Panc1 (cell line): ENCODE data around the gene STX12. TPM values are rescaled to one million over a fixed set of nuclear protein-coding genes. Genes with fewer than 3 reads are reported as not detected.
"Not testable (repeated sequence)": the region's sequence is repeated elsewhere in the genome, so short reads cannot be mapped to it uniquely, and the experiment has no call there.

Experiments used
- ATAC-seq: fragments of 200-7000 bp; cut with Tn5 transposase; 2 replicates; pipeline ENCODE4 v1.9.1; 2020; ENCODE audit warnings: mild to moderate bottlenecking, moderate library complexity
- BruUV-seq: library from RNA; stranded (reverse); fragments of 400-500 nt; replicated peaks from 2 replicates; lab custom pipeline; 2021; lab: Mats Ljungman, UMichigan
- CTCF ChIA-PET: fragments of 300-600 bp; sonication (Branson Sonifier 250); formaldehyde crosslinking; loops from one replicate; lab custom pipeline; 2022; ENCODE audit warnings: antibody characterized with exemption; lab: Charles Lee
- POLR2A ChIA-PET: fragments of 300-600 bp; sonication (Branson Sonifier 250); formaldehyde crosslinking; loops from one replicate; lab custom pipeline; 2022; ENCODE audit warnings: antibody characterized with exemption; lab: Charles Lee
- DNase-seq: peaks from one replicate; pipeline ENCODE4 v3.0.0-alpha.2; 2010; ENCODE audit warnings: low read depth, low spot score
- H3K27ac ChIP-seq: 2 replicates; pipeline ENCODE4 v1.5.1; 2011; ENCODE audit warnings: mild to moderate bottlenecking, low read length, inconsistent platforms
- H3K27me3 ChIP-seq: fragments of 200-500 bp; sonication (Bioruptor generic); 2 replicates; pipeline ENCODE4 v1.6.0; 2014; ENCODE audit warnings: low read length, inconsistent platforms; ENCODE audit not compliant: control insufficient read depth, insufficient read depth
- H3K36me3 ChIP-seq: fragments of 200-500 bp; sonication (Bioruptor generic); 2 replicates; pipeline ENCODE4 v1.5.1; 2014; ENCODE audit warnings: inconsistent platforms, mild to moderate bottlenecking, low read length, moderate library complexity; ENCODE audit not compliant: control insufficient read depth, insufficient read depth
- H3K4me1 ChIP-seq: 2 replicates; pipeline ENCODE4 v1.5.1; 2011; ENCODE audit warnings: inconsistent platforms, mild to moderate bottlenecking, low read length, moderate library complexity; ENCODE audit not compliant: control insufficient read depth, insufficient read depth
- H3K4me3 ChIP-seq, 2 experiments: 2 replicates each; pipeline ENCODE4 v1.5.1; 2011 to 2012; ENCODE audit warnings: low read depth in 2 of 2, low read length in 2 of 2, mild to moderate bottlenecking in 2 of 2, inconsistent platforms in 1 of 2, moderate library complexity in 1 of 2
- H3K9me3 ChIP-seq: fragments of 200-500 bp; sonication (Bioruptor generic); 2 replicates; pipeline ENCODE4 v1.5.1; 2014; ENCODE audit warnings: low read depth, mild to moderate bottlenecking, inconsistent platforms, low read length, moderate library complexity; ENCODE audit not compliant: control insufficient read depth, insufficient read depth
- CTCF ChIP-seq: fragments of 450-650 bp; IDR thresholded peaks from 2 replicates; pipeline ENCODE4 v1.5.1; 2017; ENCODE audit warnings: mild to moderate bottlenecking
- POLR2AphosphoS5 ChIP-seq: IDR thresholded peaks from 2 replicates; pipeline ENCODE4 v1.6.1; 2012; ENCODE audit warnings: mild to moderate bottlenecking, low read depth, low read length, moderate library complexity
- REST ChIP-seq, 2 experiments: IDR thresholded peaks; 2 replicates each; pipeline ENCODE4 v1.6.1; 2011 to 2012; ENCODE audit warnings: low read depth in 2 of 2, control low read depth in 1 of 2, low read length in 1 of 2, mild to moderate bottlenecking in 1 of 2, moderate library complexity in 1 of 2; ENCODE audit not compliant: insufficient read depth in 1 of 2
- SIN3A ChIP-seq: IDR thresholded peaks from 2 replicates; pipeline ENCODE4 v1.6.1; 2012; ENCODE audit warnings: low read depth, mild to moderate bottlenecking, low read length, moderate library complexity, borderline replicate concordance; ENCODE audit not compliant: insufficient read depth
- TCF7L2 ChIP-seq: IDR thresholded peaks from 2 replicates; pipeline ENCODE4 v1.6.1; 2011; ENCODE audit warnings: mild to moderate bottlenecking, low read depth, low read length, inconsistent platforms
- in situ Hi-C: cut with HindIII; loops from 2 replicates; pipeline ENCODE4 v1.10.0; 2016; ENCODE audit warnings: low sequenced_read_pairs, low pct_unique_long_range_greater_than_20kb
- intact Hi-C: fragments of 100-400 bp; cut with micrococcal nuclease; formaldehyde crosslinking; loops from one replicate; pipeline ENCODE4 v1.10.0; 2022; ENCODE audit not compliant: unreplicated experiment
- total RNA-seq: library from RNA; stranded (reverse); gene quantifications from one replicate; pipeline ENCODE4 v1.2.1, GENCODE V29; 2021; ENCODE audit not compliant: unreplicated experiment

The STX12 gene
- total RNA-seq, 1 experiment from 2014 or later = 25.3 TPM

DNA sequence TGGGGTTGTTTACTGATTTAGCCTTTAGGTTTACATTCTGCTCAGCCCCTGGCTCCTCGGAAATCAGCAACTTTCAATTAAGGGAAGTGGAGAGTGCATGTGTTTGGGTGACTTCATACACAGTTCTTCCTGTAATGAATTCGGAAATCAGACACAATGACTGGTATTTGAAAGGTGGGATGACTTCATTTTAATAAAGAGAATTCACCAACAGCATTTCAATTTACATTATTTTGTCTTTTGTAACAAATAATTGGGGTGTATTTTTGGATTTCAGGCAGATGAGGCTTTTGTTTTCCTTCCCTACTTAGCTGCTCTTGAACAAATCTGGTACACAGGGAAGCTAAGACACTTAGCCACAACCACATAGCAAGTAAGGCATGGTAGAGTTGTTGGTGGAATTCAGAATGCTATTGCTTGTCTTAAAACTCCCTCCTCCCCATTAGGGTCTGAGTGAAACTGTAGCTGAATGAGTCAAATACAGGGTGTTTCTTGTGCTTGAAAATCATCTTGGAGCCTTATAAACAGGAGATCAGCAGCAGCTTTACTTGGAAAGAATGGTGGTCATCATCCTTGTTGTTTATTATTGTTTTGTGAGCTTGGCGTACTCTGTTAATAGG is 917 bp downstream of the STX12 start:
- Histone ChIP-seq H3K4me1 (peaks cover 6% of the 10 kb centered on the region; the same call in 1 of the 2 replicates), H3K27me3 (no peaks in the 10 kb centered on the region), H3K9me3 (no peaks in the 10 kb centered on the region), H3K4me3 (peak overlapping the region; percentile 84 to 88), H3K36me3 (no peaks in the 10 kb centered on the region; the same call in 1 of the 2 replicates), H3K27ac (peak overlapping the region; percentile 83)
- BruUV-seq = TSS peak; percentile 68
- in situ Hi-C loops (no loop called here), intact Hi-C loops (no loop called here)
- ChIA-PET CTCF (interaction anchor here (0.5 to 0.6 kb wide), 2 partner anchors 8 to 735 kb away, joined by 3 read pairs; no protein-coding TSS in a partner anchor), POLR2A (interaction anchor here (0.6 to 1.1 kb wide), 2 partner anchors 21 to 32 kb away, joined by 3 to 4 read pairs; no protein-coding TSS in a partner anchor)
- DNase-seq (no peak), ATAC-seq (no peak)
- TF ChIP-seq SIN3A (no peak), CTCF (no peak)

DNA sequence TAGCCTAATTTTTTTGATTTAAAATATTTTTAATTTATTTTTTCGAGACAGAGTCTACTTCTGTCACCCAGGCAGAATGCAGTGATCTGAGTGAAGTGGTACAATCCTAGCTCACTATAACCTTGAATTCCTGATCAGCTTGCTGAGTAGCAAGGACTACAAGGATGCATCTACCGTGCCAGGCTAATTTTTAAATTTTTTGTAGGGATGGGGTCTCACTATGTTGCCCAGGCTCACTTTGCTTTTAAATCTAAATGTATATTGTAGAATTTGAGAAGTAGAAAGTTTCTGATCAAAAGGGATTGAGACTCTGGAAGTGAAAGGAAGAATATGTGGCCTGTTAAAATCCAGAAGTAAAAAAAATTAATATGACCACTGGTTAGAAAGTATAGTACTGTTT is 1.6 kb downstream of the STX12 start:
- in situ Hi-C loops = no loop called here
- H3K4me3 ChIP-seq = no peak overlapping the region
- no TSS peak for BruUV-seq
- intact Hi-C loops = no loop called here
- ChIA-PET POLR2A (no interaction called here), CTCF (no interaction called here)
- no peaks in the 10 kb centered on the region for H3K9me3 ChIP-seq
- TF ChIP-seq TCF7L2 (no peak), REST (IDR thresholded peaks at IDR 0.05; ENCODE audit: insufficient read depth in 1 of 2, low read depth in 2 of 2, low read length in 1 of 2) (no peak), SIN3A (no peak), POLR2AphosphoS5 (no peak), CTCF (no peak)
- no peak for DNase-seq
- peaks cover 6% of the 10 kb centered on the region; the same call in 1 of the 2 replicates for H3K4me1 ChIP-seq
- ATAC-seq = no peak
- no peak overlapping the region for H3K27ac ChIP-seq
- H3K27me3 ChIP-seq = no peaks in the 10 kb centered on the region
- no peaks in the 10 kb centered on the region; the same call in 1 of the 2 replicates for H3K36me3 ChIP-seq

GRCh38 chr1:27775336-27775735 is 2.3 kb downstream of the STX12 start:
- intact Hi-C loops, H3K27ac ChIP-seq, H3K9me3 ChIP-seq, in situ Hi-C loops, H3K27me3 ChIP-seq, H3K36me3 ChIP-seq, POLR2A ChIA-PET, ATAC-seq, H3K4me1 ChIP-seq, H3K4me3 ChIP-seq, DNase-seq, CTCF ChIA-PET, BruUV-seq: not testable (repeated sequence)

GRCh38 chr1:27776276-27776675 is 3.3 kb downstream of the STX12 start:
- POLR2A ChIA-PET, DNase-seq, H3K4me3 ChIP-seq, ATAC-seq, H3K27ac ChIP-seq, H3K27me3 ChIP-seq, CTCF ChIA-PET, intact Hi-C loops, in situ Hi-C loops, H3K9me3 ChIP-seq, BruUV-seq, H3K4me1 ChIP-seq, H3K36me3 ChIP-seq: not testable (repeated sequence)
